ENCODE data around the gene PRR11.

DNA sequence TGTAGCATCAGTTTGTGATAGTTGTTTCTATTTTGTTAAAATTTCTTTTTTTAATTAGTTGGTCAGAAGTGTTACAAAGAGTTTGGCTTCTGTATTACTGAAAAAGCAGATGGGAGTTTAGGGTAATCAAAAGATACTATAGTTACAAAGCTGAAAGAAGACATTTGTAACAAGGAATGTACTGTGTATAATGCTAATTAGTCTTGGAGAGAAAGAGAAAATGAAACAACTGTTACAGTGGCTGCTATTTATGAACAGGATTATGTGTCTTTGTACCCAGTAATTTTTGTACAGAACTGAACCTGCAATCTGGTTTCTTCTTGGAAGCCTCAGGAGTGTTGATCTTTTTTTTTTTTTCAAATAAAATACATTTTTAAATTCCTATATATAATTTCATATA lies 79.1 kb downstream of the PRR11 start:
- TF ChIP-seq, protein P1, sequence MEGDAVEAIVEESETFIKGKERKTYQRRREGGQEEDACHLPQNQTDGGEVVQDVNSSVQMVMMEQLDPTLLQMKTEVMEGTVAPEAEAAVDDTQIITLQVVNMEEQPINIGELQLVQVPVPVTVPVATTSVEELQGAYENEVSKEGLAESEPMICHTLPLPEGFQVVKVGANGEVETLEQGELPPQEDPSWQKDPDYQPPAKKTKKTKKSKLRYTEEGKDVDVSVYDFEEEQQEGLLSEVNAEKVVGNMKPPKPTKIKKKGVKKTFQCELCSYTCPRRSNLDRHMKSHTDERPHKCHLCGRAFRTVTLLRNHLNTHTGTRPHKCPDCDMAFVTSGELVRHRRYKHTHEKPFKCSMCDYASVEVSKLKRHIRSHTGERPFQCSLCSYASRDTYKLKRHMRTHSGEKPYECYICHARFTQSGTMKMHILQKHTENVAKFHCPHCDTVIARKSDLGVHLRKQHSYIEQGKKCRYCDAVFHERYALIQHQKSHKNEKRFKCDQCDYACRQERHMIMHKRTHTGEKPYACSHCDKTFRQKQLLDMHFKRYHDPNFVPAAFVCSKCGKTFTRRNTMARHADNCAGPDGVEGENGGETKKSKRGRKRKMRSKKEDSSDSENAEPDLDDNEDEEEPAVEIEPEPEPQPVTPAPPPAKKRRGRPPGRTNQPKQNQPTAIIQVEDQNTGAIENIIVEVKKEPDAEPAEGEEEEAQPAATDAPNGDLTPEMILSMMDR (IDR thresholded peaks at IDR 0.05), result no peak
- no peak for TF ChIP-seq SIN3A (IDR thresholded peaks at IDR 0.05; ENCODE audit: borderline replicate concordance, insufficient read depth, low read depth, low read length)
- TF ChIP-seq, protein P2, sequence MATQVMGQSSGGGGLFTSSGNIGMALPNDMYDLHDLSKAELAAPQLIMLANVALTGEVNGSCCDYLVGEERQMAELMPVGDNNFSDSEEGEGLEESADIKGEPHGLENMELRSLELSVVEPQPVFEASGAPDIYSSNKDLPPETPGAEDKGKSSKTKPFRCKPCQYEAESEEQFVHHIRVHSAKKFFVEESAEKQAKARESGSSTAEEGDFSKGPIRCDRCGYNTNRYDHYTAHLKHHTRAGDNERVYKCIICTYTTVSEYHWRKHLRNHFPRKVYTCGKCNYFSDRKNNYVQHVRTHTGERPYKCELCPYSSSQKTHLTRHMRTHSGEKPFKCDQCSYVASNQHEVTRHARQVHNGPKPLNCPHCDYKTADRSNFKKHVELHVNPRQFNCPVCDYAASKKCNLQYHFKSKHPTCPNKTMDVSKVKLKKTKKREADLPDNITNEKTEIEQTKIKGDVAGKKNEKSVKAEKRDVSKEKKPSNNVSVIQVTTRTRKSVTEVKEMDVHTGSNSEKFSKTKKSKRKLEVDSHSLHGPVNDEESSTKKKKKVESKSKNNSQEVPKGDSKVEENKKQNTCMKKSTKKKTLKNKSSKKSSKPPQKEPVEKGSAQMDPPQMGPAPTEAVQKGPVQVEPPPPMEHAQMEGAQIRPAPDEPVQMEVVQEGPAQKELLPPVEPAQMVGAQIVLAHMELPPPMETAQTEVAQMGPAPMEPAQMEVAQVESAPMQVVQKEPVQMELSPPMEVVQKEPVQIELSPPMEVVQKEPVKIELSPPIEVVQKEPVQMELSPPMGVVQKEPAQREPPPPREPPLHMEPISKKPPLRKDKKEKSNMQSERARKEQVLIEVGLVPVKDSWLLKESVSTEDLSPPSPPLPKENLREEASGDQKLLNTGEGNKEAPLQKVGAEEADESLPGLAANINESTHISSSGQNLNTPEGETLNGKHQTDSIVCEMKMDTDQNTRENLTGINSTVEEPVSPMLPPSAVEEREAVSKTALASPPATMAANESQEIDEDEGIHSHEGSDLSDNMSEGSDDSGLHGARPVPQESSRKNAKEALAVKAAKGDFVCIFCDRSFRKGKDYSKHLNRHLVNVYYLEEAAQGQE (IDR thresholded peaks at IDR 0.05; ENCODE audit: insufficient read depth in 1 of 2, low read depth in 2 of 2, low read length in 1 of 2), result no peak
- no peak for TF ChIP-seq POLR2AphosphoS5 (IDR thresholded peaks at IDR 0.05; ENCODE audit: low read depth, low read length)
- TF ChIP-seq TCF7L2 (IDR thresholded peaks at IDR 0.05; ENCODE audit: low read depth, low read length), result no peak
